Measurements from ENCODE around the gene FBXL19. TPM values are rescaled to one million over a fixed set of nuclear protein-coding genes. Genes with fewer than 3 reads are reported as not detected.
A peak's percentile ranks its signal among the peaks of the same experiment; 100 is the strongest.

Gene FBXL19
- total and polyA plus RNA-seq, 2 of the 13 experiments (the other 11 are each of a cell fraction or from before 2014, with no cell fraction given): 6.0 to 13.7 TPM

GRCh38 chr16:30893744-30894539, 29.4 kb upstream of the FBXL19 start, which contains the start of gene BCL7C (continued):
- TF ChIP-seq HINFP (CRISPR knock-in tag; IDR thresholded peaks at IDR 0.05; ENCODE audit: low read depth) (peak; percentile 95), ZBTB14 (CRISPR knock-in tag; IDR thresholded peaks at IDR 0.05) (peak; percentile 77), NR1H2 (CRISPR knock-in tag; IDR thresholded peaks at IDR 0.05; ENCODE audit: borderline replicate concordance, low read depth) (peak; percentile 99), FOXJ3 (CRISPR knock-in tag; IDR thresholded peaks at IDR 0.05; ENCODE audit: borderline replicate concordance) (no peak), HMGXB3 (CRISPR knock-in tag; IDR thresholded peaks at IDR 0.05; ENCODE audit: borderline replicate concordance) (0 out of 2 replicates have a peak, but pooled peaks have one; percentile 35), NCOA1 (CRISPR knock-in tag; IDR thresholded peaks at IDR 0.05) (no peak), BRCA1 (CRISPR knock-in tag; IDR thresholded peaks at IDR 0.05) (peak; percentile 73; the same call in 1 of the 2 replicates), MEIS1 (CRISPR knock-in tag; IDR thresholded peaks at IDR 0.05; ENCODE audit: borderline replicate concordance) (peak; percentile 81), KLF6 (CRISPR knock-in tag; IDR thresholded peaks at IDR 0.05) (peak; percentile 54; the same call in 1 of the 2 replicates), ZBTB20 (CRISPR knock-in tag; IDR thresholded peaks at IDR 0.05; ENCODE audit: borderline replicate concordance, low read depth) (peak; percentile 79; the same call in 1 of the 2 replicates), ZSCAN25 (CRISPR knock-in tag; IDR thresholded peaks at IDR 0.05) (peak; percentile 73; the same call in 1 of the 2 replicates), FOXK2 (IDR thresholded peaks at IDR 0.05) (no peak), KDM1A (CRISPR knock-in tag; IDR thresholded peaks at IDR 0.05) (peak; percentile 78; the same call in 1 of the 2 replicates), ZC3H13 (CRISPR knock-in tag; IDR thresholded peaks at IDR 0.05) (peak; percentile 96), ZFP91 (CRISPR knock-in tag; IDR thresholded peaks at IDR 0.05; ENCODE audit: borderline replicate concordance) (peak; percentile 88), AGO1 (IDR thresholded peaks at IDR 0.05; ENCODE audit: low read depth, low read length, poor library complexity, severe bottlenecking) (peak; percentile 88), CSRNP1 (CRISPR knock-in tag; IDR thresholded peaks at IDR 0.05) (peak; percentile 94; the same call in 1 of the 2 replicates), HNRNPUL1 (IDR thresholded peaks at IDR 0.05; ENCODE audit: low read depth, low read length) (no peak)

Measured in HepG2 (cell line).